Measurements from ENCODE around the gene DTWD2. TPM values are rescaled to one million over a fixed set of nuclear protein-coding genes. Genes with fewer than 3 reads are reported as not detected.

The DTWD2 gene
- polyA plus RNA-seq, 1 of the 3 experiments (the other 2 are of a cell fraction): 2.5 TPM

DNA sequence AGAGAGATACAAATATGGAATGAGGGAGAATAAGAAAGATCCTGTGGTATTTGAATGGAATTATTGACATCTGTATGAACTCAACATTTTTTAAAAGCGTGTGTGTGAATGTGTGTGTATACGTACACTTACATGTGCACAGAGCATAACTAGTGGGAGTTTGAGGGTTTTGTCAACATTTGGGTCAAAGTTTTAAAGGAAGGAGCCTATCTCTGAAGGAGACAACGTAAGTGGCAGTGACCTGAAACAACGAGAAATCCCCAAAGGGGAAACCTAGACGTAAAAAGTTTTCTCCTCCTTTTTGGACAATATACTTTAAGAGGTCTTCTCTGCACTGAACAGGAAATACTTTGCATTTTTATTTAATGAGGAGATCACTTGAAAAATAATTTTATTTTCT lies 40.2 kb upstream of the DTWD2 start:
- Histone ChIP-seq H3K27me3 (ENCODE audit: insufficient read depth) (no peaks in the 10 kb centered on the region), H3K36me3 (replicated peaks in 1 of 2; ENCODE audit: control insufficient read depth in 1 of 2, insufficient read depth in 2 of 2, low read length in 1 of 2) (no peaks in the 10 kb centered on the region), H3K9me3 (no peaks in the 10 kb centered on the region), H4K20me1 (ENCODE audit: insufficient read depth) (no peaks in the 10 kb centered on the region), H3K4me3 (ENCODE audit: low read depth in 2 of 2, low read length in 1 of 2) (no peak overlapping the region), H3F3A (replicated peaks; ENCODE audit: insufficient read depth) (no peaks in the 10 kb centered on the region), H3K27ac (ENCODE audit: low read depth in 2 of 2, low read length in 1 of 2) (no peak overlapping the region), H3K9me2 (no peaks in the 10 kb centered on the region), H3K79me2 (ENCODE audit: insufficient read depth) (no peaks in the 10 kb centered on the region), H3K9ac (no peak overlapping the region), H2AFZ (ENCODE audit: low read depth) (no peak overlapping the region), H3K4me2 (no peak overlapping the region), H3K4me1 (ENCODE audit: control insufficient read depth in 1 of 2, insufficient read depth in 2 of 2, low read depth in 1 of 2, low read length in 1 of 2) (no peaks in the 10 kb centered on the region)
- ChIA-PET CTCF (no interaction called here), POLR2A (no interaction called here)
- WGBS (ENCODE audit: low lambda C conversion rate): 84% methylated on average over 5 of the region's 5 CpGs
- TF ChIP-seq, protein P1, sequence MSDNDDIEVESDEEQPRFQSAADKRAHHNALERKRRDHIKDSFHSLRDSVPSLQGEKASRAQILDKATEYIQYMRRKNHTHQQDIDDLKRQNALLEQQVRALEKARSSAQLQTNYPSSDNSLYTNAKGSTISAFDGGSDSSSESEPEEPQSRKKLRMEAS (IDR thresholded peaks at IDR 0.05; ENCODE audit: low read depth): no peak
- TF ChIP-seq, protein P2, sequence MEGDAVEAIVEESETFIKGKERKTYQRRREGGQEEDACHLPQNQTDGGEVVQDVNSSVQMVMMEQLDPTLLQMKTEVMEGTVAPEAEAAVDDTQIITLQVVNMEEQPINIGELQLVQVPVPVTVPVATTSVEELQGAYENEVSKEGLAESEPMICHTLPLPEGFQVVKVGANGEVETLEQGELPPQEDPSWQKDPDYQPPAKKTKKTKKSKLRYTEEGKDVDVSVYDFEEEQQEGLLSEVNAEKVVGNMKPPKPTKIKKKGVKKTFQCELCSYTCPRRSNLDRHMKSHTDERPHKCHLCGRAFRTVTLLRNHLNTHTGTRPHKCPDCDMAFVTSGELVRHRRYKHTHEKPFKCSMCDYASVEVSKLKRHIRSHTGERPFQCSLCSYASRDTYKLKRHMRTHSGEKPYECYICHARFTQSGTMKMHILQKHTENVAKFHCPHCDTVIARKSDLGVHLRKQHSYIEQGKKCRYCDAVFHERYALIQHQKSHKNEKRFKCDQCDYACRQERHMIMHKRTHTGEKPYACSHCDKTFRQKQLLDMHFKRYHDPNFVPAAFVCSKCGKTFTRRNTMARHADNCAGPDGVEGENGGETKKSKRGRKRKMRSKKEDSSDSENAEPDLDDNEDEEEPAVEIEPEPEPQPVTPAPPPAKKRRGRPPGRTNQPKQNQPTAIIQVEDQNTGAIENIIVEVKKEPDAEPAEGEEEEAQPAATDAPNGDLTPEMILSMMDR (IDR thresholded peaks at IDR 0.05): no peak
- TF ChIP-seq, protein P3, sequence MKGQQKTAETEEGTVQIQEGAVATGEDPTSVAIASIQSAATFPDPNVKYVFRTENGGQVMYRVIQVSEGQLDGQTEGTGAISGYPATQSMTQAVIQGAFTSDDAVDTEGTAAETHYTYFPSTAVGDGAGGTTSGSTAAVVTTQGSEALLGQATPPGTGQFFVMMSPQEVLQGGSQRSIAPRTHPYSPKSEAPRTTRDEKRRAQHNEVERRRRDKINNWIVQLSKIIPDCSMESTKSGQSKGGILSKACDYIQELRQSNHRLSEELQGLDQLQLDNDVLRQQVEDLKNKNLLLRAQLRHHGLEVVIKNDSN (IDR thresholded peaks at IDR 0.05; ENCODE audit: borderline replicate concordance, low read depth): no peak
- no peak for TF ChIP-seq GABPA (IDR thresholded peaks at IDR 0.05; ENCODE audit: low read depth)
- TF ChIP-seq NRF1 (IDR thresholded peaks at IDR 0.05; ENCODE audit: low read depth, low read length): no peak
- no peak for TF ChIP-seq CHD2 (IDR thresholded peaks at IDR 0.05; ENCODE audit: low read length, partially characterized antibody)
- no peak for TF ChIP-seq TCF12 (IDR thresholded peaks at IDR 0.05)
- no peak for TF ChIP-seq GATA2 (CRISPR knock-in tag; IDR thresholded peaks at IDR 0.05)
- no peak for DNase-seq

DNA sequence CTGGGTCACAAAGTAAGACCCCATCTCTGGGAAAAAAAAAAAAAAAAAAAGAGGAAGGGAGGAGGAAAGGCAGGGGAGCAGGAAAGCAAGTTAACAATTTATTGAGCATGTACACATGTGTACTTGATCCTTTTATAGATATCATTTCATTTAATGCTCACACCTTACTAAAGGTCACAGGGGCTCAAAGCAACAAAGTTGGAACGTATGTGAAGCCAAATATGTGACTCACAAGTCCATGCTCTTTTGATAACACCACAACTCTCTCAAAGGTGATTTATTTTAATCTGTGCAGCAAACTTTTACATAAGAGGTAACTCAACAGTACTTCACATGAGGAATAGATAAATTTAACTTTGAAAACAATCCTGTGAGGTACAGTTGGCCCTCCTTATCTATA lies 34.4 kb upstream of the DTWD2 start:
- Histone ChIP-seq H3F3A (replicated peaks; ENCODE audit: insufficient read depth) (no peaks in the 10 kb centered on the region), H3K9ac (no peak overlapping the region), H3K9me3 (no peaks in the 10 kb centered on the region), H3K4me1 (ENCODE audit: control insufficient read depth in 1 of 2, insufficient read depth in 2 of 2, low read depth in 1 of 2, low read length in 1 of 2) (no peaks in the 10 kb centered on the region; a peak in 1 of 4 replicates), H3K4me2 (no peak overlapping the region), H3K4me3 (ENCODE audit: low read depth in 2 of 2, low read length in 1 of 2) (no peak overlapping the region), H2AFZ (ENCODE audit: low read depth) (no peak overlapping the region), H3K36me3 (replicated peaks in 1 of 2; ENCODE audit: control insufficient read depth in 1 of 2, insufficient read depth in 2 of 2, low read length in 1 of 2) (no peaks in the 10 kb centered on the region), H3K79me2 (ENCODE audit: insufficient read depth) (no peaks in the 10 kb centered on the region), H3K27ac (ENCODE audit: low read depth in 2 of 2, low read length in 1 of 2) (no peak overlapping the region), H4K20me1 (ENCODE audit: insufficient read depth) (no peaks in the 10 kb centered on the region), H3K9me2 (no peaks in the 10 kb centered on the region), H3K27me3 (ENCODE audit: insufficient read depth) (no peaks in the 10 kb centered on the region)
- POLR2A ChIA-PET: no interaction called here
- CTCF ChIA-PET: interaction anchor here (1.0 to 1.9 kb wide), 5 partner anchors 10 to 389 kb away, joined by 3 to 18 read pairs (median 3); partner anchors contain the start of gene DTWD2
- TF ChIP-seq SIN3A (IDR thresholded peaks at IDR 0.05; ENCODE audit: borderline replicate concordance, low read depth, low read length) (no peak), EZH2phosphoT487 (IDR thresholded peaks at IDR 0.05; ENCODE audit: borderline replicate concordance, low read depth) (no peak), RCOR1 (IDR thresholded peaks at IDR 0.05; ENCODE audit: low read length) (no peak), POLR2AphosphoS5 (IDR thresholded peaks at IDR 0.05; ENCODE audit: low read depth, low read length) (no peak), RFX5 (IDR thresholded peaks at IDR 0.05; ENCODE audit: low read length) (no peak), FOSL2 (IDR thresholded peaks at IDR 0.05; ENCODE audit: borderline replicate concordance, low read depth) (no peak), EP300 (IDR thresholded peaks at IDR 0.05; ENCODE audit: borderline replicate concordance in 1 of 2, low read depth in 1 of 2, low read length in 1 of 2) (no peak), NRF1 (IDR thresholded peaks at IDR 0.05; ENCODE audit: low read depth, low read length) (no peak), TCF12 (IDR thresholded peaks at IDR 0.05) (no peak), GATA2 (CRISPR knock-in tag; IDR thresholded peaks at IDR 0.05) (no peak), GABPA (IDR thresholded peaks at IDR 0.05; ENCODE audit: low read depth) (no peak), NFIC (IDR thresholded peaks at IDR 0.05; ENCODE audit: borderline replicate concordance) (no peak)
- TF ChIP-seq, protein P4, sequence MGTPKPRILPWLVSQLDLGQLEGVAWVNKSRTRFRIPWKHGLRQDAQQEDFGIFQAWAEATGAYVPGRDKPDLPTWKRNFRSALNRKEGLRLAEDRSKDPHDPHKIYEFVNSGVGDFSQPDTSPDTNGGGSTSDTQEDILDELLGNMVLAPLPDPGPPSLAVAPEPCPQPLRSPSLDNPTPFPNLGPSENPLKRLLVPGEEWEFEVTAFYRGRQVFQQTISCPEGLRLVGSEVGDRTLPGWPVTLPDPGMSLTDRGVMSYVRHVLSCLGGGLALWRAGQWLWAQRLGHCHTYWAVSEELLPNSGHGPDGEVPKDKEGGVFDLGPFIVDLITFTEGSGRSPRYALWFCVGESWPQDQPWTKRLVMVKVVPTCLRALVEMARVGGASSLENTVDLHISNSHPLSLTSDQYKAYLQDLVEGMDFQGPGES (IDR thresholded peaks at IDR 0.05; ENCODE audit: low read depth, low read length): no peak
- no peak for DNase-seq
- 23% methylated on average over 1 of the region's 1 CpG for WGBS (ENCODE audit: low lambda C conversion rate)

All from SK-N-SH (cell line).